GM19397 (cell line): ENCODE measurements around the gene FAM221B.

Source experiments
- ATAC-seq: cut with Tn5 transposase; IDR thresholded peaks from one replicate; pipeline ENCODE4 v1.9.1; 2021; ENCODE audit warnings: mild to moderate bottlenecking, moderate library complexity; ENCODE audit not compliant: unreplicated experiment

The FAM221B gene

DNA sequence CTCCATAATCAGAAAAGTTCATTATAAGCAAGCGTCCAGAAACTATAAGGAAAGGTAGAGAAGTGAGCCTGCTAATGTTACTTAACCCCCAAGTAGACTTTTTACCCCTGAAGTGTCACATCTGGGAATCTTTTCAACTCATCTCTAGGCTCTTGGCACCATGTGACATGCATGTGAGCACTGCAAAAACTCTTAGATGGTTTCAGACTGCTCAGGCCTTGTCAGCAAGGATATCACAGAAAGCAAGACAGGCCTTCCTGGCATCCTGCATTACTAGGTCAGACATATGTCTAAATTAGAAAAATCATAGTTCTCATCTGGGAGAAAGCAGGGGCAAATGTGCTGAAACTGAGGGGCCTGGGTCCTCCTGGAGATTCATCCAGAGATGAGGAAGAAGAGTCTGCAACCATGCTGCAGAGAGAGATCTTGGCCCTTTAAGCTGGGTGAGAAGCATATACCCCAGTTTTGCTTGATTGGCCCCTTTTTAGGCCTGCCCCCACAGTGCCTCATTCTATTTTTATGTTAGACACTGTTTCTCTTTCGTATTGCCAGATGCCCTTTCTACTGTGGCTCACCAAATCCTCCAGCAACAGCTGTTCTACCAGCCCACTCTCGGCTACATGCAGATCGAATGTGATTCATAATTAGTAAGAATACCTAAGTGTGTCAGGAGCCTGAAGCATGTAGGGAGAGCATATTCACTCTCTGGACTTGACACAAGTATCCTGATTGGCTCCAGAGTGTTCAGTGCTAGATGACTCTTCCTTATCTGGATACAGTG, 19.4 kb upstream of the FAM221B start:
- peak; percentile 88 for ATAC-seq

DNA sequence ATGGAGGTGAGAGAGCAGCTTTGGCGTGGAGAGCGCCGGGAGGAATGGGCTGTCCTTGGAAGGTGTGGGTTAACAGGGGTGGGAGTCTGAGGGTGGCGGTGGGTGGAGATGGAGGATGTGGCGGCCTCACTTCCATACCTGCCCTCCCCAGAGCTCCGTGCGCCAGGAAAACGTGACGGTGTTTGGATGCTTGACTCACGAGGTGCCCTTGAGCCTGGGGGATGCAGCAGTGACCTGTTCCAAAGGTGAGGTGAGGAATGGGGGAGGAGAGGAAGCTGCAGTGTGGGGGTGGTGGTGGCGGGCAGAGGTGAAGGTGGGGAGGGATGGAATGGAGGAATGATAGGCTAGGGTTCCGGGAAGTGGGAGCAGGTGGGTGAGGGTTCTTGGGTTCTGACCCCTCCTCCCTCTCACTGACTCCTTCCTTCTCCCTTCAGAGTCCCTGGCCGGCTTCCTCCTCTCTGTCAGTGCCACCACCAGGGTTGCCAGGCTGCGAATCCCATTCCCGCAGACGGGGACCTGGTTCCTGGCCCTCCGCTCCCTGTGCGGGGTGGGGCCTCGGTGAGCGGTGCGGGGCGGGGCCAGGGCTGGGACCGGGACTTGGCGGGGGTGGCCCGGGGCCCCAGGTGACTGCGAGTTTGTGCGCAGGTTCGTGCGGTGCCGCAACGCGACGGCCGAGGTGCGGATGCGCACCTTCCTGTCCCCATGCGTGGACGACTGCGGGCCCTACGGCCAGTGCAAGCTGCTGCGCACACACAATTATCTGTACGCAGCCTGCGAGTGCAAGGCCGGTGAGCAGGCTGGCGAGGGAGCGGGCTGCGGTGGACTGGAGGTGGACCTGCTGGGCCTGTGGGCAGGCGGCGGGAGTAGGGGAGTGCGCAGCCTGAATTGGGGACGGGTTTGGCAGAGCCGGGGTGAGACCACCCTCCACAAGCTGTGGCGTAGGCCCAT, 17.6 kb upstream of the FAM221B start:
- ATAC-seq = no peak

DNA sequence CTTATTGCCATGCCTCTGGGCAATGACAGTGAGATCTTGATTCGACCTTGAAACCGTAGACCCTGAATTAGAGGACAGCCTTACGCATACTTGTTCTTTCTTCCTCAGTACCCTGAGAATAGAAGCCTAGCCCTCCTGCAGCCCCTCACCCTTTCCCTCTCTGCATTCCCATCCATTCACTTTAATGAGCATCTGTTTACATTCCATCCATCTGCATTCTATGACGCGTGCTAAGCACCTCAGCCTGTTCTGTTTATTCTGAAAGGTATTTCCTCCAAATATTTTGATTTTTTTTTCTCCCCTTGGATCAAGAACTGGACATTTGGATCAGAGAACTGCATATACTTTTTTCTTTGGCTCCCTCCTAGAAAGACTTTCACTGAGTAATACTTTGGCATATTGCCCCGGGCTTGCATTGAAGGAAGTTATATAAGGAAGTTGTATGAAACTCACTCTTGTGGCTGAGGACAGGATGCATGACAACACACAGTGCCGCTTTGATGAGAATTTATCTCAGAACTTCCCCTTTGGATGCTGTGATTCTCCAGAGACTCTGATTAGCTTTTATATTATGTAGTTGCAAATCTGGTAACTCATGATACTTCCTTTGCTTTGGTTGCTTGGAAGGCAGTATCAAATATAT, 16.2 kb upstream of the FAM221B start:
- ATAC-seq = no peak

DNA sequence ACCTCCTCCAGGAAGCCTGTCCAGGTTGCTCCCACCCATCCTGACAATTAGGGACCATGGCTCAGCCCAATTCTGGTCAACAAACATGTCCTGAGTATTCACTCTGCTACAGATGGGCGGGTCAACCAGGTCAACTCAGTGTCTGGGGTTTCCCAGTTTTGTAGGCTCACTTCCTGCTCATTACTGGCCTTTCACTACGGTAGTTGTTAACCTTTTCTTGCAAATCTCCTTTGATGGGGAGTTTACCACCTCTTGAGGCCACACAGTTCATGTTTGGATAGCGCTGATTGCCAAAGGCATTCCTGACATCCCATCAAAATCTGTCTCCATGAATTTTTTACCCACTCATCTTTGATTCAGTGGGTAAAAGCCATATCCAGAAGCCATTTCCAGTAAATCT, 14.3 kb upstream of the FAM221B start:
- no peak for ATAC-seq

DNA sequence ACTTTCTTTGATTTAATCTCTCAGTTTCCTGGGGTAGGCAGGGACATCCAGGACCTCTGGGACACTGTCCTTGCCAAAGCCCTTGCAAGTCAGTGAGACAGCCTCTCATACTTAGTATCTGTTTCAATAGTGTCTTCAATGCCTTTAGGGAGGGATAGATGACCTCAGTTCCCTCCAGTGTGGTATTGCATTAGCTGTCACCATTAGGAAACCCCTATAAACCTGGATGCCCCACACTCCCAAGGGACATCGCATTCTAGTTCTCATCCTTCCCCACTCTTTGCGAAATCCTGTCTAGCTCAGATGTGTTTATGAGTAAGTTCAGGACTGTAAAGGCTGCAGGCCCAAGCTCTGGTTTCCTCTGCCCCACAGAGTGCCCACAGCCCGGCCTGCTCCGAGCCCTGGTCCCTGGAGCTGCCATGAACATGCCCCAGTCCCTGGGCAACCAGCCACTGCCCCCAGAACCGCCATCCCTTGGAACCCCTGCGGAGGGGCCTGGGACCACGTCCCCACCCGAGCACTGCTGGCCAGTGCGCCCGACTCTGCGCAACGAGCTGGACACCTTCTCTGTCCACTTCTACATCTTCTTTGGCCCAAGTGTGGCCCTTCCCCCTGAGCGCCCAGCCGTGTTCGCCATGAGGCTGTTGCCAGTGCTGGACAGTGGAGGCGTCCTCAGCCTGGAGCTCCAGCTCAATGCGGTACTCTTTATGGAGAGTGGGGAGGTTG, 13.7 kb upstream of the FAM221B start:
- no peak for ATAC-seq

DNA sequence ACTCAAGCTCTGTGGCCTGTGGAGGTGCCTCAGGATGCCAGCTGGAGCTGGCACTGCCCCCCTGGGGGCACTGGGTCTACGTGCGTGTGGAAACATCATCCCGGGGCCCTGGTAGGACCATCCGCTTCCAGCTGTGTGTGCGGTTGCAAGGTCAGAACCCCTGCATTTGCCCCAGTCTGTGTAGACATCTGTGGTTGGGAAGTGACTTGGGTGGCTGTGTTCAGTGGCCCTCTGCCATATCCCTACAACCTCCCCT, 13.0 kb upstream of the FAM221B start:
- ATAC-seq = no peak

DNA sequence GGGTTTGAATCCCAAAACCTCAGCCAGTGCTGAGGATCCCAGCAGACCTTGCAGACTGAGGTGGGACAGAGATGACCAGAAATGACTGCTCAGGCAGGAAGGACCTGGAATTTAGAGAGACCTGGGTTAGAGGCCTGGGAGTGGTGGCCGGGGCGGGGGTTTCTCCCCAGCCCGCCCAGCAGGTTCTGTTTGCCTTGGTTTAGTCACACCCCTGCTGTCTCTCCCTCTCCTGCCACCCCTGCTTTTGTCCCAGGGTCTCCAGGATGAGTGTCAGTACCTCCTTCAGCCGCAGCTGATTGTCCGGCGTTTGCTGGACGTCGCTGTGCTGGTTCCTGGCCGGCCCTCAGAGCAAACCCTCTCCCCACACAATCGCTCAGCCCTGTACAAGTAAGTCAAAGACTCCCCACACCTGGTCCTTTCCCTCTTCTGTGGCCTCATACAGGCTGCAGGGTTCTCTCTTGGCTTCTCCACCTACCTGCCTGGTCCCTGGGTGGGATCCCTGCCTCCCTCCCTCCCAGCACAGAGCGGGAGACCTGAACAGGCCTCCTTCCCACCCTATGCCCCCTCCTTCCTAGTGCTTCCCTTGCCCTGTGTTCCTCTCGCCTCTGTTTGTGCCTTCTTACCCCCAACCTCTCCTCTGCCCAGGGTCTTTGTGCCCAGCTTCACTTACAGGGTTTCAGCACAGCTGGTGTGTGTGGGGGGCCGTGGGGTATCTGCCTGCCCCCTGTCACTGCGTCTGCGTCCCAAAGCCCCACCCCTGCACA, 12.5 kb upstream of the FAM221B start:
- ATAC-seq = no peak

DNA sequence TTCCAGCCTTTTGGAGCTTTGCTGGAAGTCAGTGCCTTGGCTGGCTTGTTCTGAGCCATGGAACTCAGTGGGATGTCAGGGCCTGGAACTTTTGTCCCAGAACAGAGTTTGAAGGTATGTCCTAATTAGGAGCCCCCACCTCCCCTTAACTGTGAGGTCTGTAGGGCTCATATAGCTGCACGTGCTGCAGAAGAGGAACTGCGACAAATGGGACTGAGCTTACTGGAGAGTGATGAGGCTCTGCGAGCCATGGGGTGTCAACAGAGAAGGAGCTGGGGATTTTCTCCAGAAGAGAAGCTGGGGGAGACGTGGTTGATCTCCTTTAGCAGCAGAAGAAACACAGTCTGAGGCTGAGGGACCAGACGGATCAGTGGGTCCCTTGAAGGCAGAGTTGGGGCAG, 11.4 kb upstream of the FAM221B start:
- ATAC-seq = no peak

DNA sequence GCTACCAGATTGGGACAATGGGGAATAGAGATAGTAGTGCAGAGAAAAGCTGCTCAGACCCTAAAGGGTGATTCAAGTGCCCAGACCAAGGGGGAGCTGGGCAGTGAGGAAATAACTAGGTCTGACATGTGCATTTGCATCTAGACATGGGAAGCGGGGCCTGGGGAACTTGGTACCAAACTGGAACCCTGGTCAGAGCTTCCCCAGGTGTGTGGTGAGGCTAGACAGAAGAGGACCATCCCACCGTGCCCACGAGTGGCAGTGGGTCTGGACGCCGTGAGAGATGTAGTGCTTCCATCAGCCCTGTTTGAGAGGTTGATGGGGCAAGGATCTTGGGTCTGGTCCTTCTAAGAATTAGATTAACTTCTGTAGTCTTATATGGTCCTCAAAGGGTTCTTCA, 8.1 kb upstream of the FAM221B start:
- ATAC-seq = no peak

DNA sequence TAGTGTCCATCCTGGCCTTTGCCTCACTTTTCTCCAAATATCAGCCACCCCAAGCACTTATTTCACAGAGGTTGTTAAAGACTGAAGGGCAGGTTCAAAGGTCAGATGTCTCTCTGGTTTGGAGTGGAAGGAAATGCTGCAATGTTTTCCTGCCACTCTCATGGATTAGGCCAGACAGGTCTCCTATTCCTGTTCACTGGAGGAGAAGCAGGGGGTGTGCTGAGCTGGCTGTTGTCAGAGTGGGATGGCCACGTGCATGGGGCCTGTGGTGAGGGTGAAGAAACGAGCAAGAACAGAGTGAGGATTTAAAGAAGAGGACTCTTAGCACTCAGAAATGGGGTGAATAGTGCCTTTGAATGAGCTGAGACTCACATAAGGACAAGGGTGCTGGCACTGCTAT, 7.2 kb upstream of the FAM221B start:
- no peak for ATAC-seq

DNA sequence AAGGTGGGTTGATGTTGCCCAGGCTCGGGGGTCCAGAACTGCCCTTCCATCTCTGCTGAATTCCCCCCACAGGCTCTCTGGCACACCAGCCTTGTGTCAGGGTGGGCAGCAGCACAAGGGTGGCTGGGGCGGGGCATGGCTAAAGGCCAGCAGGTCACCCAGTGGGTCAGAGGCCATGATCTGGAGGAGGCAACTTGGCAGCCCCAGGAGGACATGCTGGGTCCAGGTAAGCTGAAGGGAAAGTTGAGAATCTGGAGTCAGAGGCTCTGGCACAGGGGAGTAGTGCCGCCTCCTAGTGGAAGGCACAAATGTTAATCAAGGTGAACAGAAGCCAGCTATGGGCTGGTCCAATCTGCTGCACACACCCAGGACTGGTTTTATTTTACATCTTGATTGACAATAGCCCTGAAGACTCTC, 6.7 kb upstream of the FAM221B start:
- ATAC-seq = no peak

DNA sequence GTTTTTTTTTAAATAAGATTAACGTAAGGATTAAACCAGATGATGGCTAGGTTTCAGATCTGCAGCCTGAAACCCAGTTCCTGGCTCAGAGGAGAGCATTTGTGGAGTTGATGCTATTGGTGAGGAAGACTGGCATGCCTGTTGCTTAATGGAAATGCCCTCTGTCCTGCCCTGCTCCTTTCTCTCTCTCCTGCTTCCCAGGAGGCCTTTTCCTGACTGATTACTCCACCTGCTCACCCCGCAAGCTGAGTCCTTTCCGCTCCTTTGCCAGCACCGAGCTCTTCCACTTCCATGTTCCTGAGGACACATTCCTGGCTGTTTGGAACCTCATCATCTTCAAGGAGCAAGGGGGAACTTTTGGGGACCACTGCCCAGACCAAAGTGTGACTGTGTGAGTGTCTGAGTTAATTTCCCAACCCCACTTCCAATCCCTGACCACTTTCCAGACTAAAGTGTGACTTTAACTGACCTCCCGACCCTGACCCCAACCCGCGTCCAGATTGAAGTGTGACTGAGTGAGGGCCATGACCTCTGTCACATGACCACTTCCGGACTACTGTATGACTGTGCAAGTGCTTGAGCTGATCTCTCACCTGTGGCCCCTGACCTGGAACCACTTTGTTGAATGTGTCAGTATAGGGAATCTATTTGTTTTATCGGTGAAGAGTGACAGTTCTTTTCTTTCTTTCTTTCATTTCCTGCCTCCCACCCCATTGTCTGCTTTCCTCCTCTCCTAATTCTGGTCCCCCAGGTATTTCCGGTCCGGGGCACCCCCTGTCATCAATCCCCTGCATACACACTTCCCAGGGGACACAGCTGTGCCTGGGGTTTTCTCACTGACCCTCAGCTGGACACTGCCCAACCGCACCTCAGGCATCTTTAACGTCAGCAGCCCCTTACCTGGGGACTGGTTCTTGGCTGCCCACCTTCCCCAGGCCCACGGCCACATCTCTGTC, 6.0 kb upstream of the FAM221B start:
- no peak for ATAC-seq

DNA sequence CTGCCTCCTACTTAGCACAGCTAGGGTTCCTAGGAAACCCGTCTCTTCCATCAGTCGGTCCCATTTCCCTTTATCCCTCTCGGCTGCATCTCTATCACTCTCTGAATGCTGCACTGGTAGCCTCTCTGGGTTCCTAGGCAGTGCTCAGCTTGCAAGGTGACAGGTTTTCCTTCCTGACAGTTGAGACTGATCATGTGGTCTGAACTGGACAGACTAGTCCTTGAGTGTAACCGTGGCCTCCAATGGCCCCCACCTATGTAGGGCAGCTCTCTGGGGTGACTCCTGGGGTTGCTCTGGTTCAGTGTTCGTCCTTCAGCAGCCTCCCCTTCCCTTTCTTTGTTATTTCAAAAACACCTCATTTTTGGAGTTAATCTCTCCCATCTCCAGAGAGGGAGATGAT, 4.3 kb upstream of the FAM221B start:
- ATAC-seq = no peak

DNA sequence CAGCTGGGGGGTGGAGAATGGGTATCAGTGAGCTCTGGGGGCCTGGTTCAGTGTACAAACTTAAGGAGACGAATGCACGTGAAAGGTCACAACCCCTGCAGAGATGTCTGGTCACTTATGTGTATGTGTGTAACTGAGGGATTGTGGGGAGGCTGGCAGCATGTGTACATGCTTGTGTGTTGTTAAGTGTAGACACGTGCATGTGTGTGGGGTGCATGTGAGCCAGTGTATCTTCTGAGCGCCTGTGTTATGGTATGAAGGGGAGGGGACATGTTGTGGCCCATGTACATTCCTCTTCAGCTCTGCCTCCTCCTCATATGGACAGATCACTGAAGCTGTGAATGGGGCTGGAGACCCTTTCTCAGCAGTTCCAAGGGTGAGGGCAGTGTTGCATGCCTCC, 2.5 kb upstream of the FAM221B start:
- no peak for ATAC-seq

DNA sequence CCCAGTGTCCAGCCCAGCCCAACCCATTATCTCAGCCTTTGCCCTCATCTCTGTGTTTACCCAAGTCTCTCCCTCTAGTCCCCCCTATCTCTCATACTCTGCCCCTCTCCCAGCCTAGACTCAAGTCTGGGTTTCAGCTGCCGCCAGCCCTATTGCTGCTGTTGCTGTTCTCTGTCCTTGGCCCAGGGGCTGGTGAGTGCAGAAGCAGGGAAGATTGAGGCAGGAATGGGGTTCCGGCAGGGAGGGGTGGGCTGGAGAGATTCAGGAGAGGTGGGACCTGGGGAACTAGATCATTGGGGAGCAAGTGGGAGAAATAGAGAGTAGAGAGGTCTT, 1.2 kb upstream of the FAM221B start:
- no peak for ATAC-seq

DNA sequence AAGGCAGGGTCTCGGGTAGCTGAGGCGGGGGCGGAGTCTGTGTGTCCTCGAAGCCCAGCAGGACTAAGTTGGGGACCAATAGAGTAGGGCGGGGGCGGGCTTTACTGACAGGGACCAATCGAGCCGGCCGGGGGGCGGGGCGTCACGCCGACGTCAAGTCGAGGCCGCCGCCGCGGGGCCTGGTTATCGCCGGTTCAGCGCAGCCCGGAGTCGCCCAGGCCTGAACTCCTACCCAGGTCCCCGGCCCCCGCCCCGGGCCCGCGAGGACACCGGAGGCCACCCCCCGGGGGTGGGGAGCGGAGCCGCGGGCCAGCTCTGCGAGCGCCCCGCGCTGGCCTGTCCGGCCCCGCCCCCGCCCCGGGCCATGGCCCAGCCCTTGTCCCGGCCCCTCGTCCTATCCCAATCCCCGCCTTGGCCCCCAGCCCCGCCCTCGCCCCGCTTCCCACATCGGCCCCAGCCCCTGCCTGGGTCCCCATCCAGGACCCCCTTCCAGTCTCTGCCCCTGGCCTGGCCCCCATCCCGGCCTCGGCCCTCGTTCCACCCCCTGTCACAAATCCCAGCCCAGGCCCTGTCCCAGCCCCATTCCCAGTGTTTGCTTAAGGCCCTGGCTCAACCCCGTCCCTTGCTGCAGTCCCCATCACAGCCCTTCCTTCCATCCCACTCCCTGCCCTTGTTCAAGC, 692 bp upstream of the FAM221B start, which contains the start of gene TMEM8B:
TSS of gene TMEM8B (plus strand) at position 145 of the 680 bp plus-strand sequence. CDS start at position 365, 220 bp downstream.
- ATAC-seq = peak; percentile 80

DNA sequence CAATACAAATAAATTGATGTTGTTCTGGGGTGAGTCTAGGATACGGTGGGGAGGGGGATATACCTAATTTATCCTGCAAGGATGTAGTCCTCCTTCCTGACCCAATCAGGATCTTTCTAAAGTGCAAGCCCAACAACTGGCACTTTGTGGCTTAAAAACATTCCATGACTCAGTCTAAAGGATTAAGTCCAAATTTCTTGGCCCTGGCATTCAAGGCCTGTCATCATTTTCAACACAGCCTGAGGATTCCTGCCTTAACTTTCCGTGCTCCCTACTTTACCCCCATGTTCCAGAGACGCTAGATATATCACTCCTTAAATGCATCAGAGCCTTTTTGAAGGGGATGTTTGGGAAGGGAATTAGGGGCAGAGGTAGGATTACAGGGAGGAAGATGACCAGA, 1.0 kb downstream of the FAM221B start:
- ATAC-seq = no peak

DNA sequence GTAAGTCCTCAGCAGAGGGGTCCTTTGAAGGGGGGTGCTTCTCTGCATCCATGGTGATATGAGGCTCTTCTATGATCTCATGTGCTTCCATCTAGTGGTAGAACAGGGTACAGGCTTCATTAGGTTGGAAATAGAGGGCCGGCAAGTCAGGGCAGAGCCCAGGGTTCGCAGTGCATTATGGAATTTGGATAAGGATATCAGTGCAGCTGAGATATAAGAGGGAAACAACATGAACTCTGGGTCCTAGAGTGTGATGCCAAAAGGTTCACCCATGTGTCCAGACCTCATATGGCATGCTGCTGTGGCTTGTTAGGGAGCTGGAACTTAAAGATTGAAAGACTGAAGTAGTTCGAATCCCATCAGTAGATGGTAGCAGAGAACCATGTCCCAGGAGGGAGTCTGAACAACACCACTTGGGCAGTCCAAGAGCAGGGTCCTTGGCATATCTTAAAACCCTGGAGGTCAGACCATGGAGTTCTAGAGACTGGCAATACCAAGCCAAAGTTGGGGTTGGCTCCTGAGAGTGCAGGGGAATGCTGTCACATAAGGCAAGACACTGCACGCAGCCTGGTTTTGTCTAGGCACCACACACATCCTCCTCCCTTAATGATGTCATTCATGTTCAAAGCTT, 2.3 kb downstream of the FAM221B start:
- no peak for ATAC-seq
